Parathyroid adenoma (tissue), 2 donors: ENCODE data around the gene NEK1.
"Not testable (repeated sequence)": the region's sequence is repeated elsewhere in the genome, so short reads cannot be mapped to it uniquely, and the experiment has no call there.

ENCODE experiments used
- H2AFZ ChIP-seq: fragments of 300-600 bp; sonication (generic); one replicate; pipeline ENCODE4 v1.7.0; 2017; ENCODE audit warnings: antibody characterized with exemption, mild to moderate bottlenecking
- H3K27ac ChIP-seq: fragments of 300-600 bp; sonication (generic); one replicate; pipeline ENCODE4 v1.7.0; 2017
- H3K27me3 ChIP-seq: fragments of 300-600 bp; sonication (generic); one replicate; pipeline ENCODE4 v1.7.0; 2017; ENCODE audit warnings: low read length; ENCODE audit not compliant: control insufficient read depth, insufficient read depth
- H3K36me3 ChIP-seq: fragments of 300-600 bp; sonication (generic); one replicate; pipeline ENCODE4 v1.7.0; 2017; ENCODE audit warnings: low read length; ENCODE audit not compliant: control insufficient read depth, insufficient read depth
- H3K4me1 ChIP-seq: fragments of 300-600 bp; sonication (generic); one replicate; pipeline ENCODE4 v1.7.0; 2017; ENCODE audit warnings: control low read depth
- H3K4me2 ChIP-seq: fragments of 300-600 bp; sonication (generic); one replicate; pipeline ENCODE4 v1.7.0; 2017; ENCODE audit warnings: low read length
- H3K4me3 ChIP-seq: fragments of 300-600 bp; sonication (generic); one replicate; pipeline ENCODE4 v1.7.0; 2017; ENCODE audit warnings: low read depth, low read length
- H3K79me2 ChIP-seq: fragments of 300-600 bp; sonication (generic); one replicate; pipeline ENCODE4 v1.7.0; 2017; ENCODE audit warnings: control low read depth
- H3K9ac ChIP-seq: fragments of 300-600 bp; sonication (generic); one replicate; pipeline ENCODE4 v1.7.0; 2017; ENCODE audit warnings: mild to moderate bottlenecking
- H3K9me3 ChIP-seq: fragments of 300-600 bp; sonication (generic); one replicate; pipeline ENCODE4 v1.7.0; 2017; ENCODE audit warnings: low read length; ENCODE audit not compliant: control insufficient read depth
- TF ChIP-seq, protein P1 (sequence below): fragments of 300-600 bp; sonication (generic); IDR thresholded peaks from one replicate; pipeline ENCODE4 v1.7.0; 2017; ENCODE audit warnings: antibody characterized with exemption, mild to moderate bottlenecking
- donor health status: primary hyperparathyroidism.

NEK1 gene

DNA sequence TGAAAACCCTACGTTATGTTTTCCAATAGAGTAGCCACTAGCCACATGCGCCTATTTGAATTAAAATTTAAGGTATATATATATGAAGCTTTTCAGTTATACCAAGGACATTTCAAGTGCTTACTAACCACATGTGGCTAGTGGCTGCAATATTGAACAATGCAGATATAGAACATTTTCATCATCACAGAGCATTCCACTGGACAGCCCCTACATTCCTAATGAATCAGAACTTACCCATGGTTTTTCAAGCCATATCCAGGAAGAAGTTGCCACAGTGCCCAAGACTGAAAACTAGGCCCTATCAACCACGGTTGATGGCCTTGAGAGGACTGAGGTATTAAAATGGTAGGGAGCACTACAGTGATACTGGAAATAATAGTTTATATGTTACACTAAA is 29.7 kb downstream of the NEK1 start:
- Histone ChIP-seq H3K4me2 (no peak overlapping the region), H3K4me1 (no peaks in the 10 kb centered on the region), H3K9ac (no peak overlapping the region), H3K4me3 (no peak overlapping the region), H3K9me3 (no peaks in the 10 kb centered on the region), H3K79me2 (no peaks in the 10 kb centered on the region), H2AFZ (no peak overlapping the region), H3K27ac (no peak overlapping the region), H3K27me3 (no peaks in the 10 kb centered on the region), H3K36me3 (no peaks in the 10 kb centered on the region)
- TF ChIP-seq, protein P1, sequence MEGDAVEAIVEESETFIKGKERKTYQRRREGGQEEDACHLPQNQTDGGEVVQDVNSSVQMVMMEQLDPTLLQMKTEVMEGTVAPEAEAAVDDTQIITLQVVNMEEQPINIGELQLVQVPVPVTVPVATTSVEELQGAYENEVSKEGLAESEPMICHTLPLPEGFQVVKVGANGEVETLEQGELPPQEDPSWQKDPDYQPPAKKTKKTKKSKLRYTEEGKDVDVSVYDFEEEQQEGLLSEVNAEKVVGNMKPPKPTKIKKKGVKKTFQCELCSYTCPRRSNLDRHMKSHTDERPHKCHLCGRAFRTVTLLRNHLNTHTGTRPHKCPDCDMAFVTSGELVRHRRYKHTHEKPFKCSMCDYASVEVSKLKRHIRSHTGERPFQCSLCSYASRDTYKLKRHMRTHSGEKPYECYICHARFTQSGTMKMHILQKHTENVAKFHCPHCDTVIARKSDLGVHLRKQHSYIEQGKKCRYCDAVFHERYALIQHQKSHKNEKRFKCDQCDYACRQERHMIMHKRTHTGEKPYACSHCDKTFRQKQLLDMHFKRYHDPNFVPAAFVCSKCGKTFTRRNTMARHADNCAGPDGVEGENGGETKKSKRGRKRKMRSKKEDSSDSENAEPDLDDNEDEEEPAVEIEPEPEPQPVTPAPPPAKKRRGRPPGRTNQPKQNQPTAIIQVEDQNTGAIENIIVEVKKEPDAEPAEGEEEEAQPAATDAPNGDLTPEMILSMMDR: no peak

DNA sequence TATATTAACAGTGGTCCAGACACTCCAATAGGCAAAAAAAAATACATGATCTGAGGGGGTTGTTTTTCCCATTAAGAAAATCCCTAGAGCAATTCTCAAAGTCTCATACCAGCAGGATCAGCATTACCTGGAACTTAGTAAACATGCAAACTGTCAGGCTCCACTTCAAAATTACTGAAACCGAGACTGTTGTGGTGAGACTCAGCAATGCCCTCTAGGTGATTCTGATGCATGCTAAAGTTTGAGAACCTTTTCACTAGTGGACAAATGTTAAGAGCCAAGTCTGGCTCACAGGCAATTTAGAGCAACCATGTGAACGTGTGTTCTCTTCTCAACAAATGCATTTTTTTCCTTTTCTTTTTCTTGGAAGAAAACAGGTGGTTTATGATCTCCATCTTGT is 30.2 kb downstream of the NEK1 start:
- Histone ChIP-seq H3K9ac (no peak overlapping the region), H3K9me3 (no peaks in the 10 kb centered on the region), H3K4me3 (no peak overlapping the region), H3K27me3 (no peaks in the 10 kb centered on the region), H3K4me2 (no peak overlapping the region), H3K79me2 (no peaks in the 10 kb centered on the region), H3K4me1 (no peaks in the 10 kb centered on the region), H2AFZ (no peak overlapping the region), H3K36me3 (no peaks in the 10 kb centered on the region), H3K27ac (no peak overlapping the region)
- TF ChIP-seq, protein P1: no peak

DNA sequence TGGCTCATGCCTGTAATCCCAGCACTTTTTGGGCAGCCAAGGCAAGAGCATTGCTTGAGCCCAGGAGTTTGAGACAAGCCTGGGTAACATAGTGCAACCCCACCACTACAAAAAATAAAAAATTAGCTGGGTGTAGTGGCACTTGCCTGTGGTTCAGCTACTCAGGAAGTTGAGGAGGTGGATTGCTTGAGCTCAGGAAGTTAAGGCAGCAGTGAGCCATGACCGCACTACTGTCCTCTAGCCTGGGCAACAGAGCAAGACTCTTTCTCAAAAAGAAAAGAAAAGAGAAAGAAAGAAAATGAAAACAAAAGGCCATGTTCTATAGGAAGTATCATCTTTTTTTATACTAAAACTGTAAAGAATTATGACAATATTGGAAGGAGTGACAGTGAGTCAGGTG is 38.5 kb downstream of the NEK1 start:
- H3K27ac ChIP-seq: no peak overlapping the region
- no peak overlapping the region for H3K4me2 ChIP-seq
- no peaks in the 10 kb centered on the region for H3K36me3 ChIP-seq
- H3K9ac ChIP-seq: no peak overlapping the region
- no peaks in the 10 kb centered on the region for H3K79me2 ChIP-seq
- no peak overlapping the region for H2AFZ ChIP-seq
- H3K4me3 ChIP-seq: no peak overlapping the region
- TF ChIP-seq, protein P1: no peak
- H3K27me3 ChIP-seq: no peaks in the 10 kb centered on the region
- no peaks in the 10 kb centered on the region for H3K4me1 ChIP-seq
- no peaks in the 10 kb centered on the region for H3K9me3 ChIP-seq

DNA sequence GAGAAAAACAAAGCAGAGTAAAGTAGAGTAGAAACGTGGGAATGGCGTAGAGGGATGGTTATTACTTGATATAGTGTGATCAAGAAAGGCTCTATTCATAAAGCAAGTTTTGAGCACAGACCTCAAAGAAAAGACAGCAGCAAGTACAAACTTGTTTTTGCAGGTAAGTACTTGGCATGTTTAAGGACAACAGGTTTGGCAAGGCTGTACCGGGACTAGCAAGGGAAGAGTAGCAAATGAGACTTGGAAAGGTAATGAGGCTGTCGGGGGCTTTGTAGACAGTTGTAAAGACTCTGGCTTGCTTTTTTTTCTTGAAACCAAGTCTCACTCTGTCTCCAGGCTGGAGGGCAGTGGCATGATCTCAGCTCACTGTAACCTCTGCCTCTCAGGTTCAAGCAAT is 40.9 kb downstream of the NEK1 start:
- Histone ChIP-seq H3K27ac (no peak overlapping the region), H2AFZ (no peak overlapping the region), H3K9me3 (no peaks in the 10 kb centered on the region), H3K79me2 (no peaks in the 10 kb centered on the region), H3K4me3 (no peak overlapping the region), H3K9ac (no peak overlapping the region), H3K4me2 (no peak overlapping the region), H3K4me1 (no peaks in the 10 kb centered on the region), H3K36me3 (no peaks in the 10 kb centered on the region), H3K27me3 (no peaks in the 10 kb centered on the region)
- TF ChIP-seq, protein P1: no peak

DNA sequence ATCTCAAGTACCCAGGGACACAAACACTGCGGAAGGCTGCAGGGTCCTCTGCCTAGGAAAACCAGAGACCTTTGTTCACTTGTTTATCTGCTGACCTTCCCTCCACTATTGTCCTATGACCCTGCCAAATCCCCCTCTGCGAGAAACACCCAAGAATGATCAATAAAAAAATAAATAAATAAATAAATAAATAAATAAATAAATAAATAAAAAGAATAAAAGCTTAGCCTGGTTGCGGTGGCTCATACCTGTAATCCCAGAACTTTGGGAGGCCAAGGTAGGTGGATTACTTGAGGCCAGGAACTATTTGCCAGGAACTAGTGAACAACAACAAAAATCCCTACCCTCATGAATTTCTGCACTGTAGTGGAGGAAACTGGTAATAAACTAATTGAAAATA is 41.4 kb downstream of the NEK1 start:
- not testable (repeated sequence) for H3K4me1 ChIP-seq, H3K9ac ChIP-seq, H3K79me2 ChIP-seq, H3K27me3 ChIP-seq, H3K36me3 ChIP-seq, H3K4me3 ChIP-seq, H2AFZ ChIP-seq, H3K4me2 ChIP-seq, H3K27ac ChIP-seq, H3K9me3 ChIP-seq

DNA sequence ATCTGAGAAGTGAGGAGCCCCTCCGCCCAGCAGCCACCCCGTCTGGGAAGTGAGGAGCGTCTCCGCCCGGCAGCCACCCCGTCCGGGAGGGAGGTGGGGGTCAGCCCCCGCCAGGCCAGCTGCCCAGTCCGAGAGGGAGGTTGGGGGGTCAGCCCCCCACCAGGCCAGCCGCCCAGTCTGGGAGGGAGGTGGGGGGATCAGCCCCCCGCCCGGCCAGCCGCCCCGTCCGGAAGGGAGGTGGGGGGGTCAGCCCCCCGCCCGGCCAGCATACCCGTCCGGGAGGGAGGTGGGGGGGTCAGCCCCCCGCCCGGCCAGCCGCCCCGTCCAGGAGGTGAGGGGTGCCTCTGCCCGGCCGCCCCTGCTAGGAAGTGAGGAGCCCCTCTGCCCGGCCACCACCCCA is 42.1 kb downstream of the NEK1 start:
- not testable (repeated sequence) for H3K9me3 ChIP-seq, H3K9ac ChIP-seq, H3K4me2 ChIP-seq, H3K79me2 ChIP-seq, H3K36me3 ChIP-seq, H2AFZ ChIP-seq, H3K4me1 ChIP-seq, H3K27ac ChIP-seq, H3K4me3 ChIP-seq, H3K27me3 ChIP-seq

DNA sequence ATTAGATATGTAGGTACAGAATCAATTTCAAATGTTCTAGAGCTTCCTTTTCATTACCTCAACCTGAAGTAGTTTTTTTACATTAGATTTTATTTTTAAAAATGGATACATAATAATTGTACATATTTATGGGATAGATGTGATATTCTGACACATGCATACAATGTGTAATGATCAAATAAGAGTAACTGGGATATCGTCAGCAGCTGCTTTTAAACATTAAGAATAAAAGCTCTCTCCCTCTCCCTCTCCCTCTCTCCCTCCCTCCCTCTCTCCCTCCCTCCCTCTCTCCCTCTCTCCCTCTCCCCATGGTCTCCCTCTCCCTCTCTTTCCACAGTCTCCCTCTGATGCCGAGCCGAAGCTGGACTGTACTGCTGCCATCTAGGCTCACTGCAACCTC is 43.2 kb downstream of the NEK1 start:
- H3K79me2 ChIP-seq: not testable (repeated sequence)

More for the DNA sequence above, 43.2 kb downstream of the NEK1 start:
- H3K27me3 ChIP-seq, H3K27ac ChIP-seq, H3K4me3 ChIP-seq, H3K36me3 ChIP-seq, H3K4me2 ChIP-seq, H3K4me1 ChIP-seq, H2AFZ ChIP-seq, H3K9ac ChIP-seq, H3K9me3 ChIP-seq: not testable (repeated sequence)
